ENCODE results near the gene LMF2.

The LMF2 gene

DNA sequence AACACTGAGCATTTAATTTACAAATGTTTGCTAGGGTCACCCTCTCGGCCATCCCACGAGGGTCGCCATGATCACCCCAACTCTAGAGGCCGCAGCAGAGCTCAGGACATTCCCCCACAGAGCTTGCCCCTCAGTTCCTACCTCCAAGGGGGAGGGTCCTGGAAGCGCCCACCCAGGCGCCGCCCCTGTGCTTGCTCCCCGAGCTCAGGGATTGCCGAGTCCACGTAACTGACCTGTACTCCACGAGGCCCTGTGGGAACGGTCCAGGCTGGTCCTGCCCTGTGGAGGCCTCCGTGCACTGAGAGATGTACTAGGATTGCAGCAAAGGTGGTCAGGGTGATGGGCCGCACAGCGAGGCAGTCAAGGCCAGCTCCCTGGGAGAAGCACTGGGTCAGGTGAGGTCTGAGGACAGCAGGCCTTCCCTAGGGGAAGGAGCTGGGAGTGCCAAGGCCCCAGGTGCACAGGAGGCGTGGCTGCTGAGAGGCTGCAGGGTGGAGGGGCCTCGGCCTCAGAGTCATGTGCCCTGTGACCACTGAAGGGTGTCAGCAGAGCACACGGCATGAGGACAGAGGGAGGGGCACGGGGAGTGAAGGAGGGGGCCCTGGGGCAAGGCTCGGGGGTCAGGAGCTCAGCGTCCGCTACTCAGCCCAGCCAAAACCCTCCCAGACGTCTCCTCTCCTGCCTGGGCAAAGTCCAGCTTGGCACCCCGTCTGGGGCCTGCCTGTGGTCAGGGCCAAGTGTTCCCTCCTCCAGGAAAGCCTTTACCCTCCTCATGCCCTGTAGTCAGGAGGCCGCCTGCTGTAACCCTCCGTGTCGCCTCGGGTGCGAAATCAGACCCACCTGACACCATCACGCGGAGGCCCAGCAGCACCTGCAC, 23.3 kb downstream of the LMF2 start:
- no peak for DNase-seq (ENCODE audit: low read depth in 2 of 2, low spot score in 1 of 2)

DNA sequence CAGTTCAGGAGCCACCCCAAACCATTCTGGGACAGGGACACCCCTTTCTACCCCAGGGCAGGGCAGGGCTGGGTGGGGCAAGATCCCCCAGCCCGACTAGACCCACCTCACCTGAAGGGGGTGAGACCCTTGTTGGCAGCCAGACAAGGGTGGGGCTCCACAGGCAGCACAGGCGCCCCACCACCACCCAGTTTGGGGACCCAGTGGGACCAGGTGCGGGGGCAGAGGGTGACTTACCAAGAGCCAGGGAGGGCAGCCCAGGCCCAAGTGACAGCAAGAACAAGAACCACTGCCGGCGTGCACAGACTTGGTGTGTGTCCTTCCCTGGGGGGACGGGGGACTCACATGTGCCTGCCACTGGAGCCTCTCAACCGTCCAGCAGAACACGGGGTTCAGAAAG, 23.9 kb downstream of the LMF2 start:
- no peak for DNase-seq (ENCODE audit: low read depth in 2 of 2, low spot score in 1 of 2)

DNA sequence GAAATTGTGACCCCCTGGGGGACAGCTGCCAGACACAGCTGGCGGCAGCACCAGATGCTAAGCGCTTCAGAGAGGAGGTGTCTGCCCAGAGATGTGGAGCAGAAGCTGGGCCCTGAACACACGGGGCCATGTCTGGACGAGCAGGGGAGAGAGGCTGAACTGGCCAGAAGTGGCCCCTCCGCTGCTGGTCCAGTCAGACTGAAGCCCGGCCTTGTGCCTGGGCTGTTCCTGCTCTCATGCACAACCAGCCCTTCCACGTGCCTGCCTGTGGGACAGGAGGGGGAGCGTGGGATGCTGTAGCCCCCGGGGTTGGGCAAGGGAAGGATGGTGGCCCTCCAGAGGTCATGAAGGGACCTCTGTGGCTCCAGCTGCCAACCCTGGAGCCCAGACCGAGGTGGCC, 24.4 kb downstream of the LMF2 start:
- DNase-seq (ENCODE audit: low read depth in 2 of 2, low spot score in 1 of 2) = no peak

DNA sequence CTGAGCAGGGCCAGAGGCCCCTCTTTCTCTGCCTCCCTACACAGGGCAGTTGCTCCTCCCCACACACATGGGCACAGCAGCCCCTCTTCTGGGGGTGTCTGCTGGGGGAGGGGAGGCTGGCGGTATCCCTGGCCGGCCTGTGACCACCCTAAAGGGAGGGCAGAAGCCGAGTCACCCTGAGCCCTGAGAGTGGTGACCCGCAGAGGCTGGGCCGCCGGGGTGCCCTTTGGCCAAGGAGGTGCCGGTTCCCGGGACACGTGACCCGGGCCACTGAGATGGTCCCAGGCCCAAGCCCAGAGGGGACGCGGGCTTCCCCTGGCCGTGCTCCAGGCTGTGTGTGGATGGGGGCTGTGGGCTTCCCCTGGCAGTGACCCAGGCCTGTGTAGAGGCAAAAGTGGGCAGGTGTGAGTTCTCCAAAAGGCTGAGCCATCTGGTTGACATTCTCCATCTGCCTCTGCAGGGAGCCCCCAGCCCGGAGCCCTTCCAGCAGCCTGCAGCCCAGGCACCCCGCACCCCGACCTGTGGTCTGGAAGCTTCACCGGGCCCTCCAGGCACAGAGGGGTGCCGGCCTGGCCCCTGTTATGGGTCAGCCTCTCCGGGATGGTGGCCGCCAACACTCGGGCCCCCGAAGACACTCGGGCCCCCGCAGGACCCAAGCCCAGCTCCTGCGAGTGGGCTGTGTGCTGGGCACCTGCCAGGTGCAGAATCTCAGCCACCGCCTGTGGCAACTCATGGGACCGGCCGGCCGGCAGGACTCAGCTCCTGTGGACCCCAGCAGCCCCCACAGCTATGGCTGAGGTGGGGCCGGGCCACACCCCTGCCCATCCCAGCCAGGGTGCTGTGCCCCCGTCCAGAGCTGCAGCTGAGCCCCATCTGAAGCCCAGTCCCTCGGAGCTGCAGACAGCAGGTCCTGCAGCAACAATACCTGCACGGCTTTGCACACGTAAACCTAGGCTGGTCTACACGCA, 25.1 kb downstream of the LMF2 start:
- no peak for DNase-seq (ENCODE audit: low read depth in 2 of 2, low spot score in 1 of 2)

DNA sequence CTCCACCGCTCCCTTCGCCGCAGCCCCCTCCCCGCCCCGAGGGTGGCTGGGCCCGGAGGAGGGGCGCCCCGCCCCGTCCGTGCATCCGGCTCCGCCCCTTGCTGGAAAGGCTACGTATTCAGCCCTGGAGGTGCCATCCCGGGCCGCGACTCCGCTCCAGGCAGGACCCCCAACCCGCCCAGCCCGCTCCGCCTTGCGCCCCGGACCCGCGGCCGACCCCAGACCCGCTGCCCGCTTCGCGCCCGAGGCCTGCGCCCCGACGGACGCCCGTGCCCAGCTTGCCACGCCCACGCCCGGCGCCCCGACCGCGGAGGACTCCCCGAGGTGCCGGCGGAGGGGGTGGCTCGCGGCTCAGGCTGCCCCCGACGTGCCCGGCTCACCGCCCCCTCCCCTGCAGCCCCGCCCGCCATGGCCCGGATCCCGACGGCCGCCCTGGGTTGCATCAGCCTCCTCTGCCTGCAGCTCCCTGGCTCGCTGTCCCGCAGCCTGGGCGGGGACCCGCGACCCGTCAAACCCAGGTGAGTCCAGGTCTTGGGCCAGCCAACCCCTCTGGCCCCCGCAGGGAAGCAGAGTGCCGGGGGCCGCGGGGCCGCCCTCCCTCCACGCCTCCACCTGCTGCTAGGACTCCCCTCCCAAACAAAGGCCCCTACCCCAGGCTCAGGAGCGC, 25.9 kb downstream of the LMF2 start, which contains the start of gene ADM2:
Gene ADM2 (plus strand): TSS at position 104 of the 667 bp plus-strand sequence. CDS start 305 bp downstream, at position 409.
- DNase-seq (ENCODE audit: low read depth in 2 of 2, low spot score in 1 of 2) = peak in 1 of 2 donors; percentile 39

DNA sequence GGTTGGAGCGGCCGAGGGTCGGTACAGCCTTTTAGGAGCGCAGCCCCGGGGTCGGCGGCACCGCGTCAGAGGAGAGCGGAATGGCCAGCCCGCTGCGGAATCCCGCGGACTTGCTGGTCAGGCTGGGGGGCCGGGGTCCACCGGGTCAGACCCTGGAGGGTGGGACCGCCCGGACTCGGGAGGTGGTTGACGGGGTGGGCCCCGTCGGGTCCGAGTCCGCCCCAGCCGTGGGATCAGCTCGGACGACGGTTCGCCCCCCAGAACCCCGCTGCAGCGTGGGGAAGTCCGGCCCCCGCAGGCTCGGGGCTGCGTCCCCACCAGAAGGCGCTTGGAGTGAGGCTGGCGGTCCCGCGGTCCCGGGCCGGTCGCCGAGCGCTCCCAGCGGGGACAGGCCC, 26.5 kb downstream of the LMF2 start:
- no peak for DNase-seq (ENCODE audit: low read depth in 2 of 2, low spot score in 1 of 2)

DNA sequence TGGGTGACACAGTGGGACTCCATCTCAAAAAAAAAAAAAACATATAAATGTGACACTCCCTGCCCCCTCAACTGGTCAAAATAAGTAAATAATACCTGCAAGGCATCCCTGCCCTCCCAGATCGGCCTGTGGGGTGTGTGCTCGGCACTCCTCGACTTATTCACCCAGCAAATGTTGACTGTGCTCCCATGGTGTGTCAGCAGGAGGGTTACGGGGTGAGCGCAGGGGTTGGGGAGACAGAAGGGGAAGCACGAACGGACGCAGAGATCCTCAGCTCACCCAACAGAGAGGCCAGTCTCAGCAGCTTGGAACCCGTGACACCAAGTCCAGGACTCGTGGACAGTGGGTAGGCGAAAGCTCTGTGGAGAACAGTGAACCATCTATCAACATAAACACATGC, 27.8 kb downstream of the LMF2 start:
- DNase-seq (ENCODE audit: low read depth in 2 of 2, low spot score in 1 of 2) = no peak

DNA sequence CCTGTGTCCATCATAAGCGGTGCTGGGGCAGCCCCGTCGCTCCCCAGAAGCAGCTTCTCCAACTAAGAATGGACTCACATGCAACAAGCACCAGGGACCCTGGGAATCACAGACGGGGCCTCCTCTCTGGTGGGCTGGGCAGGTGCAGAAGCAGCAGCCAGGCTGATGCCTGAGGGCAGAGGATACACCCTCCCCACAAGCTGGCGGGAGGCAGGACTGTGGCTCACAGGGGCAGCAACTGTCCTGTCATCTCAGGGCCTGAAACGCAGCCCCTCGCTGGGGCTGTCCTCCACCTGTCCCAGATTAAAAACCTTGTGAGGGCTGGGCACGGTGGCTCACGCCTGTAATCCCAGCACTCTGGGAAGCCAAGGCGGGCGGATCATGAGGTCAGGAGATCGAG, 29.6 kb downstream of the LMF2 start:
- DNase-seq (ENCODE audit: low read depth in 2 of 2, low spot score in 1 of 2) = no peak

DNA sequence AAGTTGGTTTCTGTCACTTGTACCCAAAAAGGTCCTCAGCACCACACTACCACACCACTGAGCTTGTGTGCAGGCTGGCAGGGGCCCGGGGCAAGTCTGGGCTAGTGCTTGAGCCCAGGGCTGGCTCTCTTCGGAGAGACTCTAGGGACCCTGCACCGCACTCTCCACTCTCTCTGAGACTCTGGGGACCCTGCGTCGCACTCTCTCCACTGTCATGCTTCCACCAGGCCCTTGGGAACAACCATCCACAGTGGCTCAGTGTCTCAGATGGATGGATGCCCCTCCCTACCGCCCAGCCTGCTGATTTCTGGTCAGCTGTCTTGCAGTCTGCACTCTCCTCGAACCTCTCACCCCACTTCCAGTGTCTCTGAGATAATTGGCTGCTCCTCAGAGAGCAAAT, 30.6 kb downstream of the LMF2 start:
- DNase-seq (ENCODE audit: low read depth in 2 of 2, low spot score in 1 of 2) = no peak

DNA sequence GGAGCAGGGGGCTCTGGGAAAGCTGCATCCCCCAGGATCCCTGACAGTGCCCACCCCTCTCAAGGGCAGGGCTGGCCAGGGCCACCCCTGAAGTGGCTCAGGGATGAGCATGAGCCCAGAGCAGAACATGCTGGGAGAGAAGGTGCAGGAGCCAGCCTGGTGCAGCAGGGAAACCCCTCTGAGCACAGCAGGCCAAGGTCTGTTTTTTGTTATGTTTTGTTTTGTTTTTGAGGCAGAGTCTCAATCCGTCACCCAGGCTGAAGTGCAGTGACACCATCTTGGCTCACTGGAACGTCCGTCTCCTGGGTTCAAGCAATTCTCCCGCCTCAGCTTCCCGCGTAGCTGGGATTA, 31.9 kb downstream of the LMF2 start:
- DNase-seq (ENCODE audit: low read depth in 2 of 2, low spot score in 1 of 2) = no peak

DNA sequence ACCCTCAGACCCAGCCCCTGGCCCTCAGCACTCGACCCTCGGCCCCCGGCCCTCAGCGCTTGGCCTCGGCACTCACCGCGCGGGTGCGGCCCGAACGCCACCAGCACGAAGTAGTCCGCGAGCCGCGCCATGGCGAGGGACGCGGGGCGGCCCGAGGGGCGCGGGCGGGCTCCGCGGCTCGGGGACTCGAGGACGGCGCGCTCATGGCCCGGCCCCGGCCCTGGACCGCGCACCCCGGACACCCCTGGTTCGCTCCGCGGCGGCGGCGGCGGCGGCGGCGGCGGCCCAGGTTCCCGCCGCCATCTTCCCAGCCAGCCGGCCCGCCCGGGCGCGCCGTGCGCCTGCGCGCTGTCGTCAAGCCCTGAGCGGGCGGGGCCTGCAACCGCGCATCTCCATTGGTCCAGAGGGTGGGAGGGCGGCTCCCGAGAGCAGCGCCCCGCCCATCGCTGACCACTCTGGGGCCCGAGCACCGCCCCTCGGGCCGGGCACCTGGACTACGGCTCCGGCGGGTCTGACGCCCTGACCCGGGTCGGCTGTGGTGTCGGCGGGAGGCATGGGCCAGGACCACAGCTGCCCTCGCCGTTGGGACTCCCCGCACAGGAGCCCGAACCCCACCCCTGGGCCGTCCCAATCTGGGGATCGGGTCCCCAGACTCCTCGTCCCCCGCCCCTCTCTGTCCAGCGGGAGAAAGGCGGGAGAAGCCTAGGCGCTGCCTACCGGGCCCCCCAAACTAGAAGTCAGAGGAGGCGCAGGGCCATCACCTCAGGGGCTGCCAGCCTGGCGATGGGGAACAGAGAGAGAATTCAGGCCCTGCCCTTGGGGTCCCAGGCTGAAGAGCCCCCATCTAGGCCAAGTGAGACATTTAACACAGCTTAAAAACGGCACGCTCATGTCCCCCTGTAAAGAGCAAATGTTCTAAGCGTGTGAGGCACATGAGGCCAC, 32.5 kb downstream of the LMF2 start, which contains the start of gene SBF1:
Gene SBF1 (minus strand): TSS at position 326 of the 942 bp plus-strand sequence. CDS start 195 bp downstream, at position 131.
- peak; percentile 69 to 79 for DNase-seq (ENCODE audit: low read depth in 2 of 2, low spot score in 1 of 2)

DNA sequence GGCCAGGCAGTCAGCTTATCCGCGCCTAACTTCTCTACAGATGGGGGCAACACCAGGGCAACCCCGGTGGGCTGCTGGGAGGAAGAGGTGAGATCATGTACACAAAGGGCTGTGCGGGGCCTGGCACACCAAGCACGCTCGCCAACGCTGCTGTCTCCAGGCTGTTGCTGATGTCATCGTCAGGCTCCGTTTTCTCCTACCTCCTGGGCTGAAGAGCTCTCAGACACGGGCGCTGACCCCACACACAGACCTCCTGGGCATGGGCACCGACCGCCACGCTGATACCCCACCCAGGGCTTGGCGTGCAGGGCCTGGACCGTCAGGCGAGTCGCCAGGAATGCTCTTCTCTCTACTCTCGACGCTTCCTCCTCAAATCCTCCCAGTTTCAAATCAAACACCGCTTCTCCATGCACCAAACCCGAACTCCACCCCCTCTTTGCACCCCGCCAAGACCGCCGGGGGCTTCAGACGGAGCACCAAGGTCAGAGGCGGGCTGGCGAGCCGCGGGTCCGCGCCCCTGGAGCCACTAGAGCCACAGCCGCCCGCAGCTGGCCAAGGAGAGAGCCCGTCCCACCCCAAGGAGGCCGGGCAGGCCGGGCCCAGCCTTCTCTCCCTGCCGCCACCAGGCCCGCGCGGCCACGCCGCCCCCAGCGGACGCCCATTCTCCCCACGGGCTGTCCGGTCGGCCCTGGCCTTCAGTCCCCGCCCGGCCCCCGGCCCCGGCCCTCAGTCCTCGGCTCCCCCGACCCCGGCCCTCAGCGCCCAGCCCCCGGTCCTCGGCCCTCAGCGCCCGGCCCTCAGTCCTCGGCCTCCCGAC, 33.4 kb downstream of the LMF2 start:
- no peak for DNase-seq (ENCODE audit: low read depth in 2 of 2, low spot score in 1 of 2)

DNA sequence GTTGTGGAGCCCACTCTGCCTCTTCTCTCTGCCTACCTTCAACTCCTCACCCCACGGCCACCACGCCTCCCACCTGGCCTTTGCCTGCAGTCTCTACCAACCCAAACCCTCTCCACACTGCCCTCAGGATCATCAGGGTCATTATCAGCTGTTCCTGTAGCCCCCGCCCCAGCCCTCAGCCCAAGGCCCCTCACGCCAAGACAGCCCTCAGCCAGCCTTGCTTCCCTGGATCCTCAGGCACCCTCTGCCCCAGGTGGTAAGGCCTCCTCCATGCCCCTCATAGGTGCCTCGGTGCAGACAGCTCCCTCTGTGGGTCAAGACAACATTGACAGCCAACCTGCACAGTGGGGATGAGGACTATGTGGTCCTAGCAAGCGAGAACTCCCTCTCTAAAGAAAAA, 34.4 kb downstream of the LMF2 start:
- peak in 1 of 2 donors; percentile 28 for DNase-seq (ENCODE audit: low read depth in 2 of 2, low spot score in 1 of 2)

DNA sequence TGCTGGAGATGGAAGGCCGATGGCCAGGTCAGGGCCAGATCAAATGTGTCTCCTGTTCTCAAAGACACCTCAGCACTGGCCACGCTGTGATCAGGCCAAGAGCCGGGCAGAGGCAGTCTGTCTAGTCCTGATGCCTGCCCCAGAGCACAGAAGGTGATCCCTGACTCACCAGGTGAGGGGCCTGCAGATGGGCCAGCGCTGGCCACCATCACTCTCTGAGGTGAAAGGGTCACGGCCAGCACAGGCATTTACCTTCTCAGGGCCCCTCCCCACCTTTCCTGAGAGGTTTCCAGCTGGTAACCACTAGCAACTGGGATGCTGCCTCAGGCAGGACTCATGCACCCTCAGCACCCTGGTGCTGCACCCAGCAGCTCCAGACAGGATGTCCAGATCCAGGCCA, 35.5 kb downstream of the LMF2 start:
- DNase-seq (ENCODE audit: low read depth in 2 of 2, low spot score in 1 of 2) = no peak

DNA sequence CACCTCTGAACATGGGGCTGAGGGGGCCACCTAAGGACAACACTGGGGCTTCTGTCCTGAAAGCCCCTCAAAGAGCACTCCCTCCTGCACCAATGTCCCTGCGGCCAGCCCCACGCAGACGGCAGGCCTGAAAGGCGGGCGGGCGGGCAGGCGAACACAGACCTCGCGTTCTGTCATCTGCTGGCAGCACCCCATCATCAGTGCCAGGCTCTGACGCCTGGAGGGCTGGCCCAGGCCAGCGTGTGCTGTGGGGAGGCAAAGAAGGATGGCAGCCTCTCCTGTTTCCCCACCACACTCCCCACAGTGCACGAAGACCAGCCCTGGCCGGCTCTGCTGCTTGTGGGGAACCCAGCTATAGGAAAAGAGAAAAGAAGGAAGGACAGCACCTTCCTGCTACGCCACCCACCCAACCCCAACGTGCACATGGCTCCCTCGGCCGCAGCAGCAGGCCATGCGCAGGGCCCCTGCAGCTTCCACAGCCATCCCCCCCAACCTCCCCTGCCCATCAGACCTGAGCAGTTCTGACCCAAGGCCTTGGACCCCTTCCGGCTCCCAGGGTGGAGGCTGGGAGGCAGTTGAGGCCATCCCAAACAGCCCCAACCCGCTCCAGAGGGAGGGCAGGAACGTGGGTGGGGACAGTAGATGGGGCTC, 36.2 kb downstream of the LMF2 start:
- no peak for DNase-seq (ENCODE audit: low read depth in 2 of 2, low spot score in 1 of 2)

DNA sequence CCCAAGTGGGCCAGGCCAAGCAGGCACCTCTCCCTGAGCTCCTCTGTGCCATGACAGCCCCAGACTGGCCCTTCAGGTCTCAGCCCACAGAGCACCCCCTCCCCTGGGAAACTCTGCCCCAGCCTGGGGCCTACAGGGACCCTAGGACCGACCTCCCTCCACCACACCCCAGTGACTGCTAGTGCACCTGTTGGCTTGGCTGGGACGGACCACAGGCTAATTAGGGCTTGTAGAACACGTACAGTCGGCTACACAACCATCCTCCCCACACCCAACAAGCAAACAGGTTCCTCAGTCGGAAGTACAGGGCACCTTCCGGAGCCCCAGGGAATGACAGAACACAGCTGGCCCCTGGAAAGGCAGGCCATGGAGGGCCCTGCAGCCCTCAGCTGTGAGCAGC, 37.0 kb downstream of the LMF2 start:
- no peak for DNase-seq (ENCODE audit: low read depth in 2 of 2, low spot score in 1 of 2)

DNA sequence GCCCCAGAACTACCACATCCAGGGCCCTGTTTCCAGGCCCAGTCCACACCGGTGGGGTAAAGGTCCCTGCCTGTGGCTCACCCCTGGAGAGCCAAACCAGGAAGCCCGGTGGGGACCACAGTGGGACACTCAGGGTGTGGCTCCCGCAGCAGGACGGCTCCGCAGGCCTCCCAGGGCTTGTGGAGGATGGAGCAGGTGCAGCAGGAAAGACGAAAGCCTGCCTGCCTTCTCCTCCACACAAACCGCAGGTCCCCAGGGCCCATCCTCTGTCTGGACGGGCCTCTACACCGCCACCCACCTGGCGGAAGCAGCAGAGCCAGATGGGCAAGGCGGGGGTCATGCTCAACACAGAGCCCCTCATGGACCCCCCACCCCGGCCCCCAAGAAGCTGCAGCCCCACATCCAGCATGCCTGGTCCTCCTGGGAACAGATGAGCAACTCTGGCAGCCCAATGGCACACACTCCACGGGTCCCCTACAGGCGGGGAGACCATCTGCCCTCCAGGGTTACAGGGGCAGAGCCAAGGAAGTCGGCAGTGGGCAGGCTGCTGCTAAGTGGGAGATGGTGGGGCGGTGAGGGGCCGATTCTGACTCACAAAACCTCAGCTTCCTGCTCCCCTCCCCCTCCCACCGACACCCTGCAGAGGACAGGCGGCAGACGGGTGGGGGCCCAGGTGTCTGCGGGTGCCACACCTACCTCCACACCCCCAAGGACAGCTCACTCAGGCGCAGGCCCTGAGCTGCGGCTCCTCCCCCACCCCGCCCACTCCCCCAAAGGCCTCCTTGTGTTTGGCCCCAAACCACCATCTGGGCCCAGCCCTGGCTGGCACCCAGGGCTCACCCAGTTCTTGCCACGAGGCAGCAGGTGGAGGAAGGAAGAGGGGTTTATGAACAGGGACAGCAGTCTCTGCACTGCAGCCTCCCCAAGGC, 37.9 kb downstream of the LMF2 start:
- DNase-seq (ENCODE audit: low read depth in 2 of 2, low spot score in 1 of 2) = peak; percentile 88 to 96

DNA sequence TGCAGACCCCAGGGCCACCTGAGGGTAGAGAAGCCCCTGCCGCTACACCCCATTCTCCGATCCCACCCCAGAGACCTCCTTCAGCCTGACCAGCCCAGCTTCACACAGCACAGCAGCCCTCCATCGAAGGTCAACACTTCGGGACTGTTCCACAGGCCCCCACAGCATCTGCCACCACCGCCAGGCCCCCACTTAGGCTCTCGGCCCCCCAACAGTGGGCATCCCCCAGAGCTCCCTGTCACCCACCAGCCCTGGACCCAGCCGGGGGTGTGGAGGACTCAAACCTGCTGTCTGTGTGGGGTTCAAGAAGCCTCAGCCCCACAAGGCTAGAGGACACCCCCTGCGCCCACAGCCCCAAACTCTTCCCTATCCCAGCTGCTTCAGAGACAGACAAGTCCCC, 38.9 kb downstream of the LMF2 start:
- no peak for DNase-seq (ENCODE audit: low read depth in 2 of 2, low spot score in 1 of 2)

All from stimulated activated CD8-positive, alpha-beta memory T cell treated with anti-CD3 and anti-CD28 coated beads, Interleukin-4, amount 100 ng/mL, for 1 hour (primary cell).